HepG2 (cell line): ENCODE results near the gene PYGB. TPM values are rescaled to one million over a fixed set of nuclear protein-coding genes. Genes with fewer than 3 reads are reported as not detected.
"Not testable (repeated sequence)": the region's sequence is repeated elsewhere in the genome, so short reads cannot be mapped to it uniquely, and the experiment has no call there.

Experiments used
- ATAC-seq: fragments of 200-7000 bp; cut with Tn5 transposase; 3 replicates; pipeline ENCODE4 v1.9.1; 2020; ENCODE audit warnings: mild to moderate bottlenecking, moderate library complexity
- BruUV-seq: library from RNA; stranded (reverse); fragments of 400-500 nt; replicated peaks from 2 replicates; lab custom pipeline; 2021; lab: Mats Ljungman, UMichigan
- CTCF ChIA-PET: fragments of 300-600 bp; formaldehyde crosslinking; extraction: SDS; loops from one replicate; lab custom pipeline; 2021; ENCODE audit warnings: low total read pairs, inconsistent platforms, low intra/inter-chr PET ratio; lab: Yijun Ruan, JAX
- POLR2A ChIA-PET: fragments of 350-600 bp; sonication (Branson Sonifier 250); formaldehyde crosslinking; loops from one replicate; lab custom pipeline; 2020; ENCODE audit warnings: antibody characterized with exemption, inconsistent platforms; lab: Yijun Ruan, JAX
- DNase-seq: peaks from one replicate; pipeline ENCODE4 v3.0.0-alpha.2; 2015; ENCODE audit warnings: low spot score
- FAIRE-seq: peaks from 3 replicates; lab custom pipeline; 2011; peaks lifted over from hg19 to GRCh38; lab: Jason Lieb, UNC
- H2AFZ ChIP-seq: one replicate; pipeline ENCODE4 v1.6.1; 2011; ENCODE audit warnings: low read length, inconsistent platforms
- H3K27ac ChIP-seq: fragments of 300-600 bp; 3 replicates; pipeline ENCODE4 v1.8.0; 2011; ENCODE audit warnings: mixed run types, mild to moderate bottlenecking, mixed read lengths, low read length, inconsistent platforms; ENCODE audit not compliant: insufficient read depth; ENCODE audit errors: extremely low read length
- H3K27me3 ChIP-seq, 2 experiments: fragments of 200-600 bp in 1 of 2; 2 replicates in 1 of 2; 3 replicates in 1 of 2; pipeline versions ENCODE4 v1.6.0 to v1.8.0; 2011; ENCODE audit warnings: low read length in 2 of 2, mild to moderate bottlenecking in 2 of 2, moderate library complexity in 2 of 2, inconsistent platforms in 1 of 2; ENCODE audit not compliant: insufficient read depth in 2 of 2, control insufficient read depth in 1 of 2
- H3K36me3 ChIP-seq, 2 experiments: fragments of 200-600 bp in 1 of 2; replicated peaks in 1 of 2; 2 replicates in 1 of 2; 3 replicates in 1 of 2; pipeline versions ENCODE4 v1.5.1 to v1.8.0; 2011; ENCODE audit warnings: low read length in 2 of 2, inconsistent platforms in 1 of 2; ENCODE audit not compliant: insufficient read depth in 2 of 2, control insufficient read depth in 1 of 2
- H3K4me1 ChIP-seq: 2 replicates; pipeline ENCODE4 v1.5.1; 2012; ENCODE audit warnings: low read length, inconsistent platforms; ENCODE audit not compliant: insufficient read depth
- H3K4me2 ChIP-seq: 2 replicates; pipeline ENCODE4 v1.6.0; 2011; ENCODE audit warnings: low read depth, low read length, inconsistent platforms
- H3K4me3 ChIP-seq, 3 experiments: fragments of 200-600 bp in 1 of 3; sonication (generic), shearing (Covaris generic) in 1 of 3; replicated peaks in 1 of 3; 2 replicates each; pipeline ENCODE4 v1.5.1; 2011 to 2016; ENCODE audit warnings: low read length in 3 of 3, inconsistent platforms in 2 of 3, low read depth in 2 of 3, mild to moderate bottlenecking in 2 of 3, control low read depth in 1 of 3, mixed read lengths in 1 of 3; ENCODE audit not compliant: insufficient read depth in 1 of 3
- H3K79me2 ChIP-seq: one replicate; pipeline ENCODE4 v1.6.1; 2011; ENCODE audit warnings: low read length, inconsistent platforms; ENCODE audit not compliant: insufficient read depth
- H3K9ac ChIP-seq: 2 replicates; pipeline ENCODE4 v1.6.0; 2011; ENCODE audit warnings: mild to moderate bottlenecking, low read depth, low read length, inconsistent platforms; ENCODE audit not compliant: insufficient read depth
- H3K9me3 ChIP-seq: 2 replicates; pipeline ENCODE4 v1.5.1; 2012; ENCODE audit warnings: mild to moderate bottlenecking, low read length
- H4K20me1 ChIP-seq: 2 replicates; pipeline ENCODE4 v1.6.0; 2011; ENCODE audit warnings: inconsistent platforms, mild to moderate bottlenecking, low read length, moderate library complexity; ENCODE audit not compliant: insufficient read depth
- STAG1 ChIP-seq: sonication (generic); formaldehyde crosslinking; IDR thresholded peaks from 2 replicates; pipeline ENCODE4 v1.4.0; 2020; ENCODE audit warnings: missing genetic modification reagents
- WGBS: methylation state at CpG from one replicate; pipeline ENCODE4 v1.1.6; 2017; ENCODE audit warnings: low lambda C conversion rate; 5-methylcytosine and 5-hydroxymethylcytosine counted together
- in situ Hi-C: cut with HindIII; loops from 2 replicates; pipeline ENCODE4 v1.10.0; 2017; ENCODE audit warnings: low pct_unique_long_range_greater_than_20kb; ENCODE audit not compliant: extremely low pct_ligation_motif_present
- intact Hi-C: fragments of 100-400 bp; cut with micrococcal nuclease; formaldehyde crosslinking; loops from one replicate; pipeline ENCODE4 v1.10.0; 2022; ENCODE audit not compliant: unreplicated experiment
- polyA plus RNA-seq, 8 experiments: library from polyadenylated mRNA; depleted of rRNA in 3 of 8; stranded (reverse) in 7 of 8; unstranded in 1 of 8; fragments of >200 nt; fragmentation: Illumina TruSeq in 4 of 8; extraction: Trizol in 4 of 8; gene quantifications; 2 replicates each; pipeline versions ENCODE4 v1.2.1 to v1.2.3, GENCODE V29; 2011 to 2016; ENCODE audit warnings: low read depth in 4 of 8, missing spikeins in 1 of 8, mixed read lengths in 1 of 8; ENCODE audit not compliant: insufficient read depth in 1 of 8
- total RNA-seq, 5 experiments: library from RNA; depleted of rRNA; stranded (reverse); fragments of >200 nt; fragmentation: Illumina TruSeq; extraction: Trizol; gene quantifications; 2 replicates each; pipeline ENCODE4 v1.2.3, GENCODE V29; 2016; ENCODE audit warnings: low read depth in 1 of 5
- TF ChIP-seq, protein P1 (sequence below): fragments of 450-650 bp; IDR thresholded peaks from 2 replicates; pipeline ENCODE4 v1.6.1; 2016

Gene PYGB
- total and polyA plus RNA-seq, 2 of the 13 experiments (the other 11 are each of a cell fraction or from before 2014, with no cell fraction given), result 24.2 to 86.3 TPM

DNA sequence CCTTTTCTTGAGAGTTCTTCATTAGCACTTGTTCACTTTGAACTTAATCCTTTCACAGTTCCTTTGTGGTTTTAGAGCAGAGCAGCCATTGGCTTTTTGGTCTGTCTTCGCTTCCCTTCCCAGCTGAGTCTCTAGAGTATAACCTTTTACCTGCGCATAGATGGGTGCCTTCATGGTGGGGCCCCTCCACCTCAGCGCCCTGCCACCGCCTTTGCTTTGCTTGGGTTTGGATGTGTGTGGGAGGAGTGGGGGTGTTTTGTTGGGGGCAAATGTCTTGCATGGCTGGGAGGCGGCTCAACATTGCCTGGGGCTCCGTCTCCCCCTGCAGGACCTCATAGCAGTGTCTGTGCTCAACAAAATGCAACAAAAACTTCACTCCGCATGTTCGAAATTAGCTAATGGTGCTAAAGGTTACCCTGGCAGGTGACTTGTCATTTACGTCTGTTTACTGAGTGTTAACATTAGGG, 11.9 kb downstream of the PYGB start:
- Histone ChIP-seq H3K9ac (no peak overlapping the region), H3K4me3 (no peak overlapping the region), H4K20me1 (no peaks in the 10 kb centered on the region; the same call in 1 of the 2 replicates), H3K4me2 (no peak overlapping the region), H3K27ac (no peak overlapping the region), H3K79me2 (peaks cover 12% of the 10 kb centered on the region), H3K27me3 (no peaks in the 10 kb centered on the region), H3K36me3 (peaks cover 7 to 23% of the 10 kb centered on the region in 2 experiments; a peak in 4 of 5 replicates), H3K9me3 (no peaks in the 10 kb centered on the region), H2AFZ (no peak overlapping the region), H3K4me1 (no peaks in the 10 kb centered on the region)
- no TSS peak for BruUV-seq
- 0 out of 2 replicates have a peak, but pooled peaks have one; percentile 9 for TF ChIP-seq STAG1
- TF ChIP-seq, protein P1, sequence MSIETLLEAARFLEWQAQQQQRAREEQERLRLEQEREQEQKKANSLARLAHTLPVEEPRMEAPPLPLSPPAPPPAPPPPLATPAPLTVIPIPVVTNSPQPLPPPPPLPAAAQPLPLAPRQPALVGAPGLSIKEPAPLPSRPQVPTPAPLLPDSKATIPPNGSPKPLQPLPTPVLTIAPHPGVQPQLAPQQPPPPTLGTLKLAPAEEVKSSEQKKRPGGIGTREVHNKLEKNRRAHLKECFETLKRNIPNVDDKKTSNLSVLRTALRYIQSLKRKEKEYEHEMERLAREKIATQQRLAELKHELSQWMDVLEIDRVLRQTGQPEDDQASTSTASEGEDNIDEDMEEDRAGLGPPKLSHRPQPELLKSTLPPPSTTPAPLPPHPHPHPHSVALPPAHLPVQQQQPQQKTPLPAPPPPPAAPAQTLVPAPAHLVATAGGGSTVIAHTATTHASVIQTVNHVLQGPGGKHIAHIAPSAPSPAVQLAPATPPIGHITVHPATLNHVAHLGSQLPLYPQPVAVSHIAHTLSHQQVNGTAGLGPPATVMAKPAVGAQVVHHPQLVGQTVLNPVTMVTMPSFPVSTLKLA, result no peak
- in situ Hi-C loops, result no loop called here
- DNase-seq (no peak), FAIRE-seq (no peak), ATAC-seq (no peak)
- POLR2A ChIA-PET, result no interaction called here
- intact Hi-C loops, result no loop called here
- 97% methylated on average over 9 of the region's 9 CpGs for WGBS
- CTCF ChIA-PET, result no interaction called here

DNA sequence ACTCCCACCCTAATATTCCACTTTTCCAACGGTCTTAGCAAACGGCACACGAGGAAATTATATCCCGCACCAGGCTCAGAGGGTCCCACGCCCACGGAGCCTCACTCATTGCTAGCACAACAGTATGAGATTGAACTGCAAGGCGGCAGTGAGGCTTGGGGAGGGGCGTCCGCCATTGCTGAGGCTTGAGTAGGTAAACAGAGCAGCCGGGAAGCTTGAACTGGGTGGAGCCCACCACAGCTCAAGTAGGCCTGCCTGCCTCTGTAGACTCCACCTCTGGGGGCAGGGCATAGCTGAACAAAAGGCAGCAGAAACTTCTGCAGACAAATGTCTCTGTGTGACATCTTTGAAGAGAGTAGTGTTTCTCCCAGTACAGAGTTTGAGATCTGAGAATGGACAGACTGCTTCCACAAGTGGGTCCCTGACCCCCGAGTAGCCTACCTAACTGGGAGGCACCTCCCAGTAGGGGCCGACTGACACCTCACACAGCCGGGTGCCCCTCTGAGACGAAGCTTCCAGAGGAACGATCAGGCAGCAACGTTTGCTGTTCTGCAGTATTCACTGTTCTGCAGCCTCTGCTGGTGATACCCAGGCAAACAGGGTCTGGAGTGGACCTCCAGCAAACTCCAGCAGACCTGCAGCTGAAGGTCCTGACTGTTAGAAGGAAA, 13.0 kb downstream of the PYGB start:
- ATAC-seq, H3K4me3 ChIP-seq, DNase-seq, BruUV-seq, H3K9ac ChIP-seq, H4K20me1 ChIP-seq, intact Hi-C loops, POLR2A ChIA-PET, CTCF ChIA-PET, H2AFZ ChIP-seq, H3K79me2 ChIP-seq, H3K27me3 ChIP-seq, in situ Hi-C loops, H3K27ac ChIP-seq, H3K4me2 ChIP-seq, H3K4me1 ChIP-seq, FAIRE-seq, H3K9me3 ChIP-seq: not testable (repeated sequence)
- 95% methylated on average over 16 of the region's 16 CpGs for WGBS
- H3K36me3 ChIP-seq, result peaks cover 5 to 21% of the 10 kb centered on the region in 2 experiments; a peak in 4 of 5 replicates
